ENCODE measurements around the gene GFRA4.

DNA sequence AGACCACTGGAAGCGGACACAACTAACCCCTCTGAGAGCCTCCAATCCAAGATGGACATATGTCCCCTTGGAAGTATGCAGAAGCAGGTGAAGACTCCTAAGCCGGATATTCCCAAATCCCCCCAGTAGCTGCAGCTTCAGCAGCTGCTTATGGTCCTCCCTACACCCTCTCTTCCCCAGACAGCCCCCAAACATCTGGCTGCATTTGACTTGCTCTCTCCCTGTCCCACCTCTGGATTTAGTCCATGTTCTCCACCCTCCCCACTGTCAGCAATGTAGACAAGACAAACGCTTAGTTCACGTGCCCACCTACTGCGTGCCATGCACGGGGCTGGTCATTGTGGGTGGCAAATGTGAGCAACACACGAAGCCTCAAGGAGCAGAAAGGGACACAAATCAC is 23.2 kb upstream of the GFRA4 start:
- TF ChIP-seq, protein P1, sequence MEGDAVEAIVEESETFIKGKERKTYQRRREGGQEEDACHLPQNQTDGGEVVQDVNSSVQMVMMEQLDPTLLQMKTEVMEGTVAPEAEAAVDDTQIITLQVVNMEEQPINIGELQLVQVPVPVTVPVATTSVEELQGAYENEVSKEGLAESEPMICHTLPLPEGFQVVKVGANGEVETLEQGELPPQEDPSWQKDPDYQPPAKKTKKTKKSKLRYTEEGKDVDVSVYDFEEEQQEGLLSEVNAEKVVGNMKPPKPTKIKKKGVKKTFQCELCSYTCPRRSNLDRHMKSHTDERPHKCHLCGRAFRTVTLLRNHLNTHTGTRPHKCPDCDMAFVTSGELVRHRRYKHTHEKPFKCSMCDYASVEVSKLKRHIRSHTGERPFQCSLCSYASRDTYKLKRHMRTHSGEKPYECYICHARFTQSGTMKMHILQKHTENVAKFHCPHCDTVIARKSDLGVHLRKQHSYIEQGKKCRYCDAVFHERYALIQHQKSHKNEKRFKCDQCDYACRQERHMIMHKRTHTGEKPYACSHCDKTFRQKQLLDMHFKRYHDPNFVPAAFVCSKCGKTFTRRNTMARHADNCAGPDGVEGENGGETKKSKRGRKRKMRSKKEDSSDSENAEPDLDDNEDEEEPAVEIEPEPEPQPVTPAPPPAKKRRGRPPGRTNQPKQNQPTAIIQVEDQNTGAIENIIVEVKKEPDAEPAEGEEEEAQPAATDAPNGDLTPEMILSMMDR (IDR thresholded peaks at IDR 0.05 in 4 of 5, conservative IDR thresholded peaks at IDR 0.05 in 1 of 5): no peak
- no peak for TF ChIP-seq POLR2A (IDR thresholded peaks at IDR 0.05)
